Measurements from ENCODE around the gene FMNL2.

The FMNL2 gene

GRCh38 chr2:152678808-152679207, 343.8 kb downstream of the FMNL2 start:
- no peak overlapping the region for H3K4me3 ChIP-seq (replicated peaks; ENCODE audit: low read depth, low read length)
- no peak for TF ChIP-seq CTCF (IDR thresholded peaks at IDR 0.05; ENCODE audit: low read length, missing control alignments)
- no peak for DNase-seq (ENCODE audit: low read depth)

GRCh38 chr2:152682663-152683062, 347.7 kb downstream of the FMNL2 start:
- no peak overlapping the region for H3K4me3 ChIP-seq (replicated peaks; ENCODE audit: low read depth, low read length)
- DNase-seq (ENCODE audit: low read depth), result no peak
- no peak for TF ChIP-seq CTCF (IDR thresholded peaks at IDR 0.05; ENCODE audit: low read length, missing control alignments)

- no peak for TF ChIP-seq CTCF (IDR thresholded peaks at IDR 0.05; ENCODE audit: low read length, missing control alignments)
- DNase-seq (ENCODE audit: low read depth), result no peak
- no peak overlapping the region for H3K4me3 ChIP-seq (replicated peaks; ENCODE audit: low read depth, low read length)
These were observed 348.4 kb downstream of the FMNL2 start for GRCh38 chr2:152683400-152683799.

- no peak for TF ChIP-seq CTCF (IDR thresholded peaks at IDR 0.05; ENCODE audit: low read length, missing control alignments)
- no peak overlapping the region for H3K4me3 ChIP-seq (replicated peaks; ENCODE audit: low read depth, low read length)
- DNase-seq (ENCODE audit: low read depth), result no peak
These were observed 351.3 kb downstream of the FMNL2 start for GRCh38 chr2:152686321-152686720.

- no peak overlapping the region for H3K4me3 ChIP-seq (replicated peaks; ENCODE audit: low read depth, low read length)
- TF ChIP-seq CTCF (IDR thresholded peaks at IDR 0.05; ENCODE audit: low read length, missing control alignments), result no peak
- DNase-seq (ENCODE audit: low read depth), result no peak
These were observed 358.1 kb downstream of the FMNL2 start for GRCh38 chr2:152693033-152693432.

- H3K4me3 ChIP-seq (replicated peaks; ENCODE audit: low read depth, low read length), result peak overlapping the region; percentile 37
- no peak for TF ChIP-seq CTCF (IDR thresholded peaks at IDR 0.05; ENCODE audit: low read length, missing control alignments)
- peak; percentile 60 for DNase-seq (ENCODE audit: low read depth)
These were observed 359.2 kb downstream of the FMNL2 start for GRCh38 chr2:152694161-152694661.

GRCh38 chr2:152695763-152696162, 360.8 kb downstream of the FMNL2 start:
- H3K4me3 ChIP-seq (replicated peaks; ENCODE audit: low read depth, low read length), result no peak overlapping the region
- DNase-seq (ENCODE audit: low read depth), result no peak
- no peak for TF ChIP-seq CTCF (IDR thresholded peaks at IDR 0.05; ENCODE audit: low read length, missing control alignments)

Data from fibroblast of pulmonary artery (primary cell).